Measurements from ENCODE around the gene RFX7.

GRCh38 chr15:56040081-56041035 lies 203.3 kb downstream of the RFX7 start:
- TF ChIP-seq CTCF (IDR thresholded peaks at IDR 0.05; ENCODE audit: low read length) (no peak), EZH2 (IDR thresholded peaks at IDR 0.05; ENCODE audit: borderline replicate concordance, low read length) (no peak)
